Measurements from ENCODE around the gene MYL11.
A peak's percentile ranks its signal among the peaks of the same experiment; 100 is the strongest.

Gene MYL11

GRCh38 chr16:30369938-30370455 lies 4.6 kb upstream of the MYL11 start:
- no peak for DNase-seq (ENCODE audit: low read depth in 1 of 2, low spot score in 1 of 2)

GRCh38 chr16:30370456-30371247 lies 4.0 kb upstream of the MYL11 start, which contains the start of gene TBC1D10B:
Gene TBC1D10B, minus strand, starts transcription at chr16:30370494. Its CDS starts 311 bp downstream, at chr16:30370183.
- peak; percentile 92 to 98 for DNase-seq (ENCODE audit: low read depth in 1 of 2, low spot score in 1 of 2)

DNA sequence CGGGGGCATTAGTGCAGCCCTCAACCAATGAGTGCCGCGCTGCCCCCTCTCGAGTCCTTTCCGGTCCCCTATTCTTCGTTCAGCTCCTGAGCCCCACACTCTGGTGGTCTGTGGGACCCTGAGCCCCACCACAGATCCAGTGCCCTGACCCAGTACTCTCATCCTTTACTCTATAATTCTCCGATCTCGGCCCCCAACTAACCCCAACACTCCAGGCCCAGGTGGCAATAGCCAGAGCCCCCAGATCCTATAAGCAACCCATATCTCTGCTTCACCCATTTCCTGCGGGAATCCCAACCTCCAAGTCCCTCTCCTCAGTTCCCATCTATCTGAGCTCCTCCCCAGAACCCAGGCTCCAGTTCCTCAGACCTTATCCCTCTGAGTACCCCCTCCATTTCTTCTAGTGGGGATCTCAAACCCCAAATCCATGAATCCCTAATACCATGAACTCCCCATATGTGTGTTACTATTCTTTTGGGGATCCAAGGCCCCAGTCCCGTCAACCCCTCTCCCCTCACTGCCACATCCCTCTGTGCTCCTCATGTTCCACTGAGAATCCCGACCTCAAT lies 3.3 kb upstream of the MYL11 start:
- no peak for DNase-seq (ENCODE audit: low read depth in 1 of 2, low spot score in 1 of 2)

DNA sequence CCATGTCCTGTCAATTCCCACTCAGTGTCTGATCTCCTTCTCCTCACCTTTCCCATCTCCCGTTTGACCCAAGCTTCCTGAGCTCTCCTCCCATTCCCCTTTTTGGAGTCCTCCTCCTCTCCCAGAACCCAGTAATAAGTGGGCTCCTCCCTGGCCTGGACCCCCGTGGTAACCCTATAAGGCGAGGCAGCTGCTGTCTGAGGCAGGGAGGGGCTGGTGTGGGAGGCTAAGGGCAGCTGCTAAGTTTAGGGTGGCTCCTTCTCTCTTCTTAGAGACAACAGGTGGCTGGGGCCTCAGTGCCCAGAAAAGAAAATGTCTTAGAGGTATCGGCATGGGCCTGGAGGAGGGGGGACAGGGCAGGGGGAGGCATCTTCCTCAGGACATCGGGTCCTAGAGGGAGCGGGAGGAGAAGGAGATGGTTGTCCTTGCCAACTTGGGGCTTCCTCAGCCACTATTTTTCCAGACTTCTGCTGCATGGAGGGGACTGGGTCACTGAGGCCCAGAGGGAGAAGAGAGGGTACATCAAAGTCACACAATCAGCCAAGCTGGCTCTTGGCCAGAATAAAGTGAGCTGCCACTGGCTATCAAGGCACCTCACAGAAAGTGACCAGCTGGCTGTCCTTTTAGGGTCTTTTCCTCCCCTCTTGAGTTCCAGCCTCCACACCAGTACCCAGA lies 2.4 kb upstream of the MYL11 start:
- DNase-seq (ENCODE audit: low read depth in 1 of 2, low spot score in 1 of 2) = no peak

- DNase-seq (ENCODE audit: low read depth in 1 of 2, low spot score in 1 of 2) = no peak
These were observed 1.9 kb upstream of the MYL11 start for GRCh38 chr16:30372725-30373124.

- DNase-seq (ENCODE audit: low read depth in 1 of 2, low spot score in 1 of 2) = no peak
These were observed 1.3 kb downstream of the MYL11 start for GRCh38 chr16:30375864-30376263.

DNA sequence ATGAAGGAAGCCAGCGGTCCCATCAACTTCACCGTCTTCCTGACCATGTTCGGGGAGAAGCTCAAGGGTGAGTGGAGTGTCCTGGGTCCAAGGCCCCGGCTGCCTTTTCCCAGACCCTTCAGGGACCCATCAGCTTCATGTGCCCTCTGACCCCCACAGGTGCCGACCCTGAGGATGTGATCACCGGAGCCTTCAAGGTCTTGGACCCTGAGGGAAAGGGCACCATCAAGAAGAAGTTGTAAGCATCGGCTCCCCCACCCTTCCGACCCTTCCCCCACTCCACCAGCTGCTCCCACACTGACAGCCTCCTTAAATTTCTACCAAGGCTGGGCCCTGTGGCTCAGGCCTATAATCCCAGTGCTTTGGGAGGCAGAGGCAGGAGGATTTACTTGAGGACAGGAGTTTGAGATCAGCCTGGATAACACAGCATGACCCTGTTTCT lies 1.9 kb downstream of the MYL11 start:
- DNase-seq (ENCODE audit: low read depth in 1 of 2, low spot score in 1 of 2) = no peak

GRCh38 chr16:30377050-30377811 lies 2.6 kb downstream of the MYL11 start:
- no peak for DNase-seq (ENCODE audit: low read depth in 1 of 2, low spot score in 1 of 2)

DNA sequence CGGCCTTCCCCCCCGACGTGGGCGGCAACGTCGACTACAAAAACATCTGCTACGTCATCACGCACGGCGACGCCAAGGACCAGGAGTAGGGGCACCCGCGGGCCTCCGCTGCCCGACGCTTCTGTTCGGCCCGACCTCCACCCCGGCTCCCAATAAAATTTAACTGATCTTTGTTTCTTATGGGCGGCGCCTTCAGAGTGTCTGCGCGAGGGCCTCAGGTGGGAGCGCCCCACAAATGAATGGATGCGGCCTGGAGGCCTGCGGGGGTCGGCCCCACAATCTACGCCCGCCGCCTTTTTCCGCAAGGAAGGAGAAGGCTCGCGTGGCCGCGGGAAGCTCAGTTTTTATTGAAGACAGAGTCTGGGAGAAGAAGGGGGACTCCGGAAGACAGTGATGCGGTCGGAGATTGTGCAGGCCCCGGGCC lies 3.2 kb downstream of the MYL11 start:
- DNase-seq (ENCODE audit: low read depth in 1 of 2, low spot score in 1 of 2) = peak; percentile 77 to 78

GRCh38 chr16:30378236-30379157 lies 3.9 kb downstream of the MYL11 start:
- peak; percentile 99 to 100 for DNase-seq (ENCODE audit: low read depth in 1 of 2, low spot score in 1 of 2)

- DNase-seq (ENCODE audit: low read depth in 1 of 2, low spot score in 1 of 2) = no peak
These were observed 4.7 kb downstream of the MYL11 start for GRCh38 chr16:30379158-30379783.

GRCh38 chr16:30380072-30380802 lies 5.6 kb downstream of the MYL11 start:
- DNase-seq (ENCODE audit: low read depth in 1 of 2, low spot score in 1 of 2) = no peak

GRCh38 chr16:30380803-30381208 lies 6.2 kb downstream of the MYL11 start:
- no peak for DNase-seq (ENCODE audit: low read depth in 1 of 2, low spot score in 1 of 2)

GRCh38 chr16:30381291-30382041 lies 6.9 kb downstream of the MYL11 start:
- no peak for DNase-seq (ENCODE audit: low read depth in 1 of 2, low spot score in 1 of 2)

- DNase-seq (ENCODE audit: low read depth in 1 of 2, low spot score in 1 of 2) = peak; percentile 55
These were observed 7.7 kb downstream of the MYL11 start, which contains the start of gene SEPTIN1 for GRCh38 chr16:30382111-30382881. Gene SEPTIN1, minus strand, starts transcription at chr16:30382561. Its CDS starts 19 bp downstream, at chr16:30382542.

DNA sequence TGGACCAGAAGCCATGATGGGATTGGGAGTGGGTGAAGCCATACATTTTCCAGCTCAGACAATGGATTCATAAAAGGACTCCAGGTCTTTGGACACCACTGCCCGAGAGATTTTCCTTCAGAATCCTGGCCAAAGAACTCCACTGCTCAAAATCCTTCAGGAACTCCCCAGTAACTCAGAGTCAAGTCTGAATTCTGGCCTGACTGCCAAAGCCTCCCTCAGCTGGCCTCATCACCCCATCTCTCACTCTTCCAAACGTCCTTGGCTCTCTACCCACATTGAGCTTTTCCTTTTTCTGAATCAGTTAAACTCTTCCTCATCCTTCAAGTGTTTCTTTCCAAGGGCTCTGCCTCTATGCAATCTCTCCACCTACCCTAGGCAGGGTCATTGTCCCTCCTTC lies 8.9 kb downstream of the MYL11 start:
- DNase-seq (ENCODE audit: low read depth in 1 of 2, low spot score in 1 of 2) = no peak

- DNase-seq (ENCODE audit: low read depth in 1 of 2, low spot score in 1 of 2) = no peak
These were observed 20.1 kb downstream of the MYL11 start for GRCh38 chr16:30394592-30395154.

Measured in stimulated activated CD4-positive, alpha-beta T cell treated with anti-CD3 and anti-CD28 coated beads, Interleukin-15, amount 100 ng/mL, for 1 hour (primary cell).